ENCODE results near the gene SIGLEC8.
"Not testable (repeated sequence)": the region's sequence is repeated elsewhere in the genome, so short reads cannot be mapped to it uniquely, and the experiment has no call there.

SIGLEC8 gene

DNA sequence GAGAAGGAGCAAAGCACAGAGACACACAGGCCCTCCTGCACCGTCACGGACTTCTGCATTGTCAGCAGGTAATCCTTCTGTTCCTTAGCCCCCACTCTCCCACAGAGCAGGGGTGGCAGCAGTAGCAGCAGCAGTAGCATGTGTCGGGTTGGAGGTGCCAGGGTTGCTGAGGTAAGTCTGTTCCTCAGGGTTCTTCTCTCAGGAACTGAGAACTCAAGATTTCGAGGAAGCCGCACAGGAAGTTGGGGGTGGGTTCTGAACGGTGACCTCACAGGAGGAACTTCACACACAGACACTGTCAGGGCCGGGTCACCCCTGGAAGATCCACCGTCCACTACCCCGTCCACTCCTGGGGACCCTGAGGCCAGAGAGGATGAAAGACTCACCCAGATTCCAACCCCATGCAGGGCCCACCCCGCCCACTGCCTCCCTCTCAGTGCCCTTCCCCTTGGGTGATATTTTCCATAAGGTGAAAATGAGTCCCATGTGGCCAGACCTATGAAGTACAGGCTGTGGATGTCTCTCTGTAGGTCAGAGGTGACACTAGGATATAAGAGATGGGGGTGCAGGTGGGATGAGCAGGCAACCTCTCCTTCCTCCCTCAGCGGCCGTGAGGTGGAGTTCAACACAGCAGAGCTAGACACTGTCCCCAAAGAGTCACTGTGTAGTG lies 43.5 kb upstream of the SIGLEC8 start, which contains the start of gene SIGLEC12:
TSS of gene SIGLEC12 (minus strand) at position 207 of the 670 bp plus-strand sequence. CDS start at position 140, 67 bp downstream.
- Histone ChIP-seq H3K9me2 (replicated peaks; ENCODE audit: control insufficient read depth, low read length) (no peaks in the 10 kb centered on the region), H3K4me3 (ENCODE audit: low read length) (no peak within 1 kb of the TSS), H3K36me3 (ENCODE audit: control insufficient read depth, low read length) (no peaks in the 10 kb centered on the region), H3K27ac (ENCODE audit: low read depth, low read length) (no peak within 1 kb of the TSS), H3F3A (ENCODE audit: control insufficient read depth, insufficient read depth) (no peaks in the 10 kb centered on the region), H4K20me1 (ENCODE audit: control insufficient read depth, insufficient read depth, low read depth, low read length) (no peaks in the 10 kb centered on the region), H3K4me2 (ENCODE audit: low read length) (no peak within 1 kb of the TSS), H3K9me3 (ENCODE audit: control insufficient read depth, insufficient read depth, low read length) (no peaks in the 10 kb centered on the region), H3K79me2 (ENCODE audit: control insufficient read depth, low read length) (no peaks in the 10 kb centered on the region), H3K27me3 (ENCODE audit: control insufficient read depth, low read length) (no peaks in the 10 kb centered on the region), H3K4me1 (ENCODE audit: control insufficient read depth, low read length) (no peaks in the 10 kb centered on the region)
- TF ChIP-seq, protein P1, sequence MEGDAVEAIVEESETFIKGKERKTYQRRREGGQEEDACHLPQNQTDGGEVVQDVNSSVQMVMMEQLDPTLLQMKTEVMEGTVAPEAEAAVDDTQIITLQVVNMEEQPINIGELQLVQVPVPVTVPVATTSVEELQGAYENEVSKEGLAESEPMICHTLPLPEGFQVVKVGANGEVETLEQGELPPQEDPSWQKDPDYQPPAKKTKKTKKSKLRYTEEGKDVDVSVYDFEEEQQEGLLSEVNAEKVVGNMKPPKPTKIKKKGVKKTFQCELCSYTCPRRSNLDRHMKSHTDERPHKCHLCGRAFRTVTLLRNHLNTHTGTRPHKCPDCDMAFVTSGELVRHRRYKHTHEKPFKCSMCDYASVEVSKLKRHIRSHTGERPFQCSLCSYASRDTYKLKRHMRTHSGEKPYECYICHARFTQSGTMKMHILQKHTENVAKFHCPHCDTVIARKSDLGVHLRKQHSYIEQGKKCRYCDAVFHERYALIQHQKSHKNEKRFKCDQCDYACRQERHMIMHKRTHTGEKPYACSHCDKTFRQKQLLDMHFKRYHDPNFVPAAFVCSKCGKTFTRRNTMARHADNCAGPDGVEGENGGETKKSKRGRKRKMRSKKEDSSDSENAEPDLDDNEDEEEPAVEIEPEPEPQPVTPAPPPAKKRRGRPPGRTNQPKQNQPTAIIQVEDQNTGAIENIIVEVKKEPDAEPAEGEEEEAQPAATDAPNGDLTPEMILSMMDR (IDR thresholded peaks at IDR 0.05; ENCODE audit: low read depth, low read length, poor library complexity, severe bottlenecking) = no peak
- no peak for TF ChIP-seq EZH2phosphoT487 (IDR thresholded peaks at IDR 0.05; ENCODE audit: borderline replicate concordance, low read length)

DNA sequence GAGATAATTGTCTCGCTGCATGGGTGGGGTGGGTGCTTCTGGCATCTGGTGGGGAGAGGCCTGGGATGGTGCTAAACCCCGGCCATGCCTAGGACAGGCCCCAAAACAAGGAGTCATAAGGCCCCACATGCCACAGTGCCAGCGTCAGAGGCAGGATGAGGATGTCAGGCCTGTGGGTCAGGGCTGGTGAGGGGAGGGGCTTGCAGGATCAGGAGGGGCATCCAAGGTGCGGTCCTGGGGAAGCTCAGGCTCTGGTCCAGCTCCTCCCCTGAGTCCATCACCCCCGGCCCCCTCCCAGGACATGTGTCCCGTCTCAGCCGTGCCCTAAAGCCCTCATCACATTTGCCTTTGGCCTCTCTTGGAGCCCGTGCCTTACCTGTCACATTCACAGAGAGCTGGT lies 42.7 kb upstream of the SIGLEC8 start:
- not testable (repeated sequence) for H3K79me2 ChIP-seq (ENCODE audit: control insufficient read depth, low read length); H3K4me3 ChIP-seq (ENCODE audit: low read length); H3K4me1 ChIP-seq (ENCODE audit: control insufficient read depth, low read length); H3K27ac ChIP-seq (ENCODE audit: low read depth, low read length); H3K4me2 ChIP-seq (ENCODE audit: low read length); H3K36me3 ChIP-seq (ENCODE audit: control insufficient read depth, low read length); H3K27me3 ChIP-seq (ENCODE audit: control insufficient read depth, low read length); H3F3A ChIP-seq (ENCODE audit: control insufficient read depth, insufficient read depth); H3K9me3 ChIP-seq (ENCODE audit: control insufficient read depth, insufficient read depth, low read length); H3K9me2 ChIP-seq (replicated peaks; ENCODE audit: control insufficient read depth, low read length); H4K20me1 ChIP-seq (ENCODE audit: control insufficient read depth, insufficient read depth, low read depth, low read length)

DNA sequence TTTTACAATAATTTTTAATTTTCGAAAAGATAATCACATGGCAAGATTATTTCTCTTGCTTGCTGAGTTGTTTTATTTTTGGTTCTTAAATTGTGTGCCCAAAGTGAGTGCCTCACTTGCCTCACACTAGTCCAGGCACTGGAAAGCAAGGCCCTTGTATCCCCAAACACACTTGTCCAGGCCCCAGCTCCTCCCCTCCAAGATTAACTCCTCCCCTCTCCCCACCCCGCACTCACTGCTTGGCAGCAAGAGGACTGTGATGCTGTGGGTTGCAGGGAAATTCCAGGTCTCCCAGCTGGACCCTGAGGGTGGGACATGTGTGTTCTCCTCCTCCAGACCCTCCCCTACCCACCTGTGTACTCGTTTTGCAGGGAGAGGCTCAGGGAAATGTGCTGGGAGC lies 39.4 kb upstream of the SIGLEC8 start:
- H3F3A ChIP-seq (ENCODE audit: control insufficient read depth, insufficient read depth) = no peaks in the 10 kb centered on the region
- H3K36me3 ChIP-seq (ENCODE audit: control insufficient read depth, low read length) = no peaks in the 10 kb centered on the region
- H4K20me1 ChIP-seq (ENCODE audit: control insufficient read depth, insufficient read depth, low read depth, low read length) = no peaks in the 10 kb centered on the region
- H3K4me1 ChIP-seq (ENCODE audit: control insufficient read depth, low read length) = no peaks in the 10 kb centered on the region
- no peaks in the 10 kb centered on the region for H3K79me2 ChIP-seq (ENCODE audit: control insufficient read depth, low read length)
- no peak overlapping the region for H3K4me3 ChIP-seq (ENCODE audit: low read length)
- H3K27me3 ChIP-seq (ENCODE audit: control insufficient read depth, low read length) = no peaks in the 10 kb centered on the region
- no peak overlapping the region for H3K27ac ChIP-seq (ENCODE audit: low read depth, low read length)
- no peak overlapping the region for H3K4me2 ChIP-seq (ENCODE audit: low read length)
- H3K9me3 ChIP-seq (ENCODE audit: control insufficient read depth, insufficient read depth, low read length) = no peaks in the 10 kb centered on the region
- TF ChIP-seq EZH2phosphoT487 (IDR thresholded peaks at IDR 0.05; ENCODE audit: borderline replicate concordance, low read length) = no peak
- TF ChIP-seq, protein P1 (IDR thresholded peaks at IDR 0.05; ENCODE audit: low read depth, low read length, poor library complexity, severe bottlenecking) = no peak
- no peaks in the 10 kb centered on the region for H3K9me2 ChIP-seq (replicated peaks; ENCODE audit: control insufficient read depth, low read length)

DNA sequence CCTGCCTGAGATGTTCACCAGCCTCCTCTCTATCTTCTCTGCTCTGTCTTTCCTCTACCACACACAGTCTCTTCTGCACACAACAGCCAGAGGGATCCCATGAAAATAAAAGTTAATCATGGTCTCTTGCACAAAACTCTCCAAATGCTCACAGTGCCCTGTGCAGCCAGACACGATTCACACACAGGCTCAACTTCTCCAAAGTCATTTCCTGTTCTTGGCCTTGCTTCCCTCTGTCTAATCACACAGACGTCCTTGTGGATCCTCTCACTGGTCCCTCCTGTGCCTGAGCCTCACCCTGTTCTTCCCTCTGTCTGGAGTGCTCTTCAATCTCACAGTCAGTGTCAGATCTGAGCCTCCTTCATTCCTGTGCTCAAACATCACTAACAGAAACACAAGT lies 35.5 kb upstream of the SIGLEC8 start:
- H3K27ac ChIP-seq (ENCODE audit: low read depth, low read length) = no peak overlapping the region
- H3F3A ChIP-seq (ENCODE audit: control insufficient read depth, insufficient read depth) = no peaks in the 10 kb centered on the region
- H3K9me3 ChIP-seq (ENCODE audit: control insufficient read depth, insufficient read depth, low read length) = no peaks in the 10 kb centered on the region
- H3K9me2 ChIP-seq (replicated peaks; ENCODE audit: control insufficient read depth, low read length) = no peaks in the 10 kb centered on the region
- H3K4me2 ChIP-seq (ENCODE audit: low read length) = no peak overlapping the region
- no peaks in the 10 kb centered on the region for H3K79me2 ChIP-seq (ENCODE audit: control insufficient read depth, low read length)
- no peaks in the 10 kb centered on the region for H3K36me3 ChIP-seq (ENCODE audit: control insufficient read depth, low read length)
- no peaks in the 10 kb centered on the region for H4K20me1 ChIP-seq (ENCODE audit: control insufficient read depth, insufficient read depth, low read depth, low read length)
- no peak for TF ChIP-seq EZH2phosphoT487 (IDR thresholded peaks at IDR 0.05; ENCODE audit: borderline replicate concordance, low read length)
- TF ChIP-seq, protein P1 (IDR thresholded peaks at IDR 0.05; ENCODE audit: low read depth, low read length, poor library complexity, severe bottlenecking) = no peak
- H3K4me3 ChIP-seq (ENCODE audit: low read length) = no peak overlapping the region
- H3K4me1 ChIP-seq (ENCODE audit: control insufficient read depth, low read length) = no peaks in the 10 kb centered on the region
- no peaks in the 10 kb centered on the region for H3K27me3 ChIP-seq (ENCODE audit: control insufficient read depth, low read length)

Data from DOHH2 (cell line).